GM12801 (cell line): ENCODE data around the gene HLX.

Experiments
- CTCF ChIP-seq: IDR thresholded peaks from one replicate; pipeline ENCODE4 v1.5.1; 2011; ENCODE audit warnings: control low read depth; ENCODE audit not compliant: insufficient read length; ENCODE audit errors: extremely low read depth

HLX gene

GRCh38 chr1:220872296-220872695 is 6.9 kb upstream of the HLX start:
- no peak for TF ChIP-seq CTCF

- TF ChIP-seq CTCF: no peak
Measured at GRCh38 chr1:220873087-220873486, 6.2 kb upstream of the HLX start.

- TF ChIP-seq CTCF: no peak
Measured at GRCh38 chr1:220873868-220874655, 5.2 kb upstream of the HLX start.

GRCh38 chr1:220875260-220875659 is 4.0 kb upstream of the HLX start:
- TF ChIP-seq CTCF: no peak

- TF ChIP-seq CTCF: no peak
Measured at GRCh38 chr1:220876511-220877376, 2.5 kb upstream of the HLX start.

- no peak for TF ChIP-seq CTCF
Measured at GRCh38 chr1:220877377-220878095, 1.7 kb upstream of the HLX start.

- TF ChIP-seq CTCF: no peak
Measured at GRCh38 chr1:220878191-220879075, 810 bp upstream of the HLX start.
